ENCODE data around the gene LTA4H.

Gene LTA4H

DNA sequence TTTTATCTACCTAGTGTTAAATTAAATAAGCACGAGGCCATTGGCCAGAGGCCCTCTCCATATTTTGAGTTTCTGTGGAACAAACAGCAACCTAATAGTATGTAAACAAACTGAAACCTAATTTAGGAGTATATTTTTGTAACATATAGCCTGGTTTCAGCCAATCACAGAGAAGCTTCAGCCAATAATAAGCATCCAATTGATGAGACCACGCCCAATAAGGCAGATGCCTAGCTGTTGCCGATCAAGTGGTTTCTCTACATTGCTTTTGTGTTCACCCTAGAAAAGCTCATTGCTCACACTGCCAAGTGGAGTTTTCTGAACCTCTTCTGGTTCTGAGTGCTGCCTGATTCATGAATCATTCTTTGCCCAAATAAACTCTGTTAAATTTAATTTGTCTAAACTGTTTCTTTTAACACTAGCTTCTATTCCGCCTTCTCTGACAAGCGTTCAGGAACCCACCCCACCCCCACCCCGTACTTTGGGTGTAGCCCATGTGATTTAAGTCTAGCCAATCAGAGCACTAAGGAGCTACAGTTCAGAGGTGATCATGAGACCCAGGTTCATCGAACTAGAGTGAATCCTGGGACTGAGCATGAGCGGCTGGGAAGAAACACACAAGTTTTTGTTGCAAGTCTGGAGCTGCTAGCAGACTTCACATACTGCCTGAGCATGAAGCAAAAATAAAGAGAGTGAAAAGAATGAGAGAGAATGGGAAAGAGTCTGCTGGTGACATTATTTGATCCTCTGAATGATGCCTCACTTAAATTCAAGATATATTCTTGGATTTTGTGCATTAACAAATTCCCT lies 21.5 kb upstream of the LTA4H start:
- no peak for DNase-seq

- DNase-seq: no peak
These were observed 18.8 kb upstream of the LTA4H start for GRCh38 chr12:96054244-96054610.

GRCh38 chr12:96053476-96054243 lies 18.3 kb upstream of the LTA4H start:
- no peak for DNase-seq

- DNase-seq: no peak
These were observed 16.5 kb upstream of the LTA4H start for GRCh38 chr12:96051756-96052485.

- no peak for DNase-seq
These were observed 14.8 kb upstream of the LTA4H start for GRCh38 chr12:96050139-96050538.

DNA sequence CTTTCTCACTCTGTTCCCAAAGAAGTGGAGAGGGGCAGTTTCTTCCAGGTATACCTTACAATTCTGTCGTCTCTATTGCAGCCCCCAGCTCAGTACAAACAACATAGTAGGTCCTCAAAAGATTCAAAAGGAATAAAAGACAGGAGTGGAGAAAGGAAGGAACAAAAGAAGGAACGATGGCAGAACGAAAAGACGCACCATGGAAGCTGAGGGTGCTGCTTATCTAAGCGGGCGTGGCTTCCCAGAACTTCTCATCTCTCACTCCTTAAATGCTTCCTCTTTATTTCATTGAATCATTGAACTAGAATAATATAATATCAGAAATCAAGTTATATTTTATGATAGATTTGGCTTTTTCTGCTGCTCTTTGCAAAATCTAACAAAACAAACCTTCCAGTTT lies 13.7 kb upstream of the LTA4H start:
- no peak for DNase-seq

- DNase-seq: no peak
These were observed 13.1 kb upstream of the LTA4H start for GRCh38 chr12:96048393-96048969.

DNA sequence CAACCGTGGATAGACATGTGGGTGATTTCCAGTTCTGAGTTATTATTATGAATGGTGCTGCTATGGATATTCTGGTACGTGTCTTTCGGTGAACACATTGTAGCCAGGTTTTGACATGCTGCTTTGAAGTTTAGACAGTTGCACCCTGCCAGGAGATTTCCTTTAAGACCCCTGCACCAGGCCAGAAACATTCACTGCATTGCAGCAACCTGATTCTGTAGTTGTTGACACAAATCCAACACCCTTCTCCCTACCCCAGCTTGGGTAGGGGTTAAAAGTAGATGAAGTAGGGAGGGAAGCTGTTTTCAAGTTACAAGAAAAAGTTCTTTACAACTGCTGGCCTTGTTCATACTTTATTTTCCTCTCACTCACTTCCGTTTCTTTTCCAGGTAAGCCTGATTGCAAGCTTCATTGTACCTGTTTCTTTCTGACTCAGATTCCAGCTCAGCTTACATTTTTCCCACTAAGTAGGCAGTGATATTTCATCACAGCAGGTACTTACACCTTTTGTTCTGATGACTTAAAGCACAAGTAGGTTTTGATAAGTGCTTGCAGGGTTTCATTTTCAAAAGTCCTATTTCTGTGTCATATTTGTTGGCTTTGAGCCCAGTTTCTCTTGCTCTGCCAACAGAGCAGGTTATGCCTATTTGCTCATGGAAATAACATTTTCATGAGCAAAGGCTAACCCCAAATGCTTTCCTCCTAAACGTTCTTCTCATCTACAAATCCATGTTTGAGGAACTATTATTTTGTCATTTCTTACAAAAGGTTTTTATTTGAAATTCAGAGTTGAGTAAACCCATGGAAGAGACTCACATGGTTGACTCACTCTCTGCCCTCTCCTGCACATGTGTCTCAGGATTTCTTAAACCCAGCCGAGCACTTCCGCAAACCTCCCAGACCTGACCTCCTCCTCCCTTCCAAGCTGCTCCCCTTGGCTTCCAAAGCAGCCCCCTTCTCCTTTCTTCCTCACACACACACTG lies 12.1 kb upstream of the LTA4H start:
- DNase-seq: no peak

GRCh38 chr12:96046543-96047228 lies 11.3 kb upstream of the LTA4H start:
- no peak for DNase-seq

GRCh38 chr12:96045566-96045965 lies 10.2 kb upstream of the LTA4H start:
- no peak for DNase-seq

- DNase-seq: no peak
These were observed 9.5 kb upstream of the LTA4H start for GRCh38 chr12:96044943-96045290.

- no peak for DNase-seq
These were observed 8.9 kb upstream of the LTA4H start for GRCh38 chr12:96044017-96044942.

DNA sequence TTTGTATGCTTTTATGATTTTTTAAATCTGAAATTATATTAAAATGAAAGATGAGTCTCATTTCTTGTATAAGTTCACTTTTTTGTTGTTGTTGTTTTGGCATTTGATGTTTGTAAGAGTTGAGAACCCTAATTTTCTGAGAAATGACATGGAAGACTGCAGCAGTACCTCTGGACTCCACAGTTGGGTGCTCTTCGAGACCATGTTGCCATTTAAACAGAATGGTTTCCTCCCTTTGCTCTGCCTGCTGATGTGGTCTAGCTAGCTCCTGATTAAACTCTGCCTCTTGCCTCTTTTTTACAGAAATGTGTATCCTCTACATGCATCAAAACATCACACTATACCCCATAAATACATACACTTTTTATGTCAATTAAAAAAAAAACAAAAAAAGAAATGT lies 5.8 kb upstream of the LTA4H start:
- DNase-seq: no peak

DNA sequence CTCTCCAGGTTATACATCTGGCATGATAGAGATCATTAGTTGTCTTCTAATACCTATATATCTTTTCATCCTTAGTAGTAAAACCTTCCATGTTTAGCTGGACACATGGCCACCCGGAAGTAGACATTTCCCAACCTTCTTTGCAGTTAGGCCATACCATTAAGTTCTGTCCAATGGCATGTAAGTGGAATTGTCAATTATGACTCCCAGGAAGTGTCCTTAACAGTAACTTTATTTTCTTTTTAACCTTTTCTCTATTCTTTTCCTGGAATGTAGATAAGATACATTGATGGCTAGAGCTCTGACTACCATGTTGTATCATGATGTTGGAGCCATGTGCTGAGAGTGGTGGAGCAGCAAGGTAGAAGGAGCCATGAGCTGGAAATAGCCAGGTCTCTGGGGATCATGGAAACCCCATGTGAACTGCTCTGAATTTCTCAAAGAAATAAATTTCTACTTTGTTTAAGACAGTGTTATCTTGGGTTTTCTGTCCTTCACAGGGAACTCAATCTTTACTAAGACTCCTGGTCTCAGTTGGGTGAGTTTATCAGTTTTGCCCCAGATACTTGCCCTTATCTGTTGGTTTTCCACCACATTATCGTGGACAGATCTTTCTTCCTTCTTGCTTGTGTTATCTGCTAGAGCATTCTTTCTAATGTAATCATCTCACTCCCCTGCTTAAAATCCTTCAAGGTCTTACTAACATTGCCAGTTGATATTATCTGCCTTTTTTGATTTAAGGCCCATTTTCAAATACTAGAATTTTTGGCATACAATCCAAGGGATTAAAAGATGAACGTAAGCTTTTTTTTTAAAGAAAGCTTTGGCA lies 5.1 kb upstream of the LTA4H start:
- DNase-seq: no peak

DNA sequence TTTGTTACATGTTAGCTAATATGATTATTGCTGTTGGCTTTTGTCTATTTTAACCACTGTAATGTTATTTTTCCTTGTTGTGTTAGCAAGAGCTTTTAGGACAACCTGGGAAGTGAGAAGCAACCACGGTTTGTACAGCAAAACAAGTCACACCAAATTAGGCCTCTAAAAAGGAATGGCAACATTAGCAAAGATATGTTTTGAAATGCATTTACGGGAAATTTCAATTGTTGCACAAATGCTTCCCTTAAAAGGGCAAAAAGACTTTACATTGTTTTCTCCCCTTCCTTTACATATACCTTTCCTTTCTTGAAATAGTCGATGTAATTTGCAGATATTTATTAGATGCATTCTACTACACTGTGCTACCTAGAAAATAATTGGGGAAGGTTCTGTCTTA lies 4.1 kb upstream of the LTA4H start:
- no peak for DNase-seq

- DNase-seq: no peak
These were observed 1.5 kb upstream of the LTA4H start for GRCh38 chr12:96036765-96037455.

GRCh38 chr12:96034621-96035282 lies 635 bp downstream of the LTA4H start:
- DNase-seq: no peak

Data from activated T-cell treated with anti-CD3 and anti-CD28 coated beads for 4 hours (primary cell).